DND-41 (cell line): Measurements from ENCODE around the gene SFXN5.

Experiments
- ATAC-seq: fragments of 200-7000 bp; cut with Tn5 transposase; 3 replicates; pipeline ENCODE4 v1.9.1; 2021; ENCODE audit warnings: low read depth; ENCODE audit not compliant: insufficient read depth
- DNase-seq: peaks from one replicate; pipeline ENCODE4 v3.0.0-alpha.2; 2020
- H2AFZ ChIP-seq: 2 replicates; pipeline ENCODE4 v1.6.0; 2012; ENCODE audit warnings: low read depth, low read length
- H3K27ac ChIP-seq: 2 replicates; pipeline ENCODE4 v1.5.1; 2012; ENCODE audit warnings: low read length, inconsistent platforms
- H3K27me3 ChIP-seq: fragments of 200-600 bp; sonication (generic); 2 replicates; pipeline ENCODE4 v1.6.0; 2012; ENCODE audit warnings: low read length, mild to moderate bottlenecking, inconsistent platforms; ENCODE audit not compliant: insufficient read depth, poor library complexity
- H3K36me3 ChIP-seq: 2 replicates; pipeline ENCODE4 v1.5.1; 2012; ENCODE audit warnings: low read length, inconsistent platforms; ENCODE audit not compliant: insufficient read depth
- H3K4me1 ChIP-seq: 2 replicates; pipeline ENCODE4 v1.5.1; 2012; ENCODE audit warnings: mild to moderate bottlenecking, low read length; ENCODE audit not compliant: insufficient read depth
- H3K4me2 ChIP-seq: 2 replicates; pipeline ENCODE4 v1.6.0; 2012; ENCODE audit warnings: mild to moderate bottlenecking, moderate library complexity, low read length, inconsistent platforms; ENCODE audit not compliant: insufficient read depth
- H3K4me3 ChIP-seq, 2 experiments: fragments of 200-600 bp in 1 of 2; shearing (Covaris generic) in 1 of 2; 2 replicates each; pipeline ENCODE4 v1.5.1; 2012 to 2016; ENCODE audit warnings: inconsistent platforms in 2 of 2, low read length in 2 of 2, mild to moderate bottlenecking in 2 of 2, low read depth in 1 of 2, moderate library complexity in 1 of 2
- H3K79me2 ChIP-seq: 2 replicates; pipeline ENCODE4 v1.6.0; 2012; ENCODE audit warnings: low read length, inconsistent platforms; ENCODE audit not compliant: insufficient read depth
- H3K9ac ChIP-seq: 2 replicates; pipeline ENCODE4 v1.6.0; 2012; ENCODE audit warnings: low read depth, mild to moderate bottlenecking, inconsistent platforms, low read length, moderate library complexity
- H3K9me3 ChIP-seq: 2 replicates; pipeline ENCODE4 v1.5.1; 2012; ENCODE audit warnings: low read length, moderate library complexity, mild to moderate bottlenecking, inconsistent platforms; ENCODE audit not compliant: insufficient read depth, severe bottlenecking
- H4K20me1 ChIP-seq: 2 replicates; pipeline ENCODE4 v1.6.0; 2012; ENCODE audit warnings: low read length; ENCODE audit not compliant: insufficient read depth
- EZH2 ChIP-seq: IDR thresholded peaks from 3 replicates; pipeline ENCODE4 v1.6.1; 2012; ENCODE audit warnings: borderline replicate concordance, low read depth, mild to moderate bottlenecking, moderate library complexity, low read length, inconsistent platforms; ENCODE audit not compliant: severe bottlenecking
- TF ChIP-seq, protein P1 (sequence below): IDR thresholded peaks from 2 replicates; pipeline ENCODE4 v1.5.1; 2012; ENCODE audit warnings: borderline replicate concordance, low read length, moderate library complexity, mild to moderate bottlenecking; ENCODE audit not compliant: poor library complexity, severe bottlenecking; ENCODE audit errors: extremely low read depth

SFXN5 gene

DNA sequence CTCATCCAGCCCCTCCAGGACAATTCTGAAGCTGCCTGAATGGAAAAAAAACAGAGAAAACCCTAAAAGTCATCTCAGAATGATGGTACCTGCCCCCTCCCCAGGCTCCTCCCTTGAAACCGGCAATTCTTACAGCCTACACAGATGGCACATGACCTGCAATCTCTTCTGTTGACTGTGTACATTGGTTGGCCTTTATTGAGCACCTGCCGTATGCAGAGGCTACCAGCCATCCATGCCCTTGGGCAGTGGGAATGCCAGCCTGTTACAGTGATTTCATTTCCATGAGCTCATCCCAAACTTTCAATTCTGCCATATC is 97.1 kb downstream of the SFXN5 start:
- ATAC-seq, result no peak
- Histone ChIP-seq H3K36me3 (no peaks in the 10 kb centered on the region), H2AFZ (no peak overlapping the region), H3K79me2 (no peaks in the 10 kb centered on the region), H3K9me3 (no peaks in the 10 kb centered on the region), H3K4me2 (no peak overlapping the region), H3K4me1 (no peaks in the 10 kb centered on the region), H3K27me3 (no peaks in the 10 kb centered on the region), H4K20me1 (no peaks in the 10 kb centered on the region), H3K9ac (no peak overlapping the region), H3K27ac (no peak overlapping the region), H3K4me3 (no peak overlapping the region)
- TF ChIP-seq, protein P1, sequence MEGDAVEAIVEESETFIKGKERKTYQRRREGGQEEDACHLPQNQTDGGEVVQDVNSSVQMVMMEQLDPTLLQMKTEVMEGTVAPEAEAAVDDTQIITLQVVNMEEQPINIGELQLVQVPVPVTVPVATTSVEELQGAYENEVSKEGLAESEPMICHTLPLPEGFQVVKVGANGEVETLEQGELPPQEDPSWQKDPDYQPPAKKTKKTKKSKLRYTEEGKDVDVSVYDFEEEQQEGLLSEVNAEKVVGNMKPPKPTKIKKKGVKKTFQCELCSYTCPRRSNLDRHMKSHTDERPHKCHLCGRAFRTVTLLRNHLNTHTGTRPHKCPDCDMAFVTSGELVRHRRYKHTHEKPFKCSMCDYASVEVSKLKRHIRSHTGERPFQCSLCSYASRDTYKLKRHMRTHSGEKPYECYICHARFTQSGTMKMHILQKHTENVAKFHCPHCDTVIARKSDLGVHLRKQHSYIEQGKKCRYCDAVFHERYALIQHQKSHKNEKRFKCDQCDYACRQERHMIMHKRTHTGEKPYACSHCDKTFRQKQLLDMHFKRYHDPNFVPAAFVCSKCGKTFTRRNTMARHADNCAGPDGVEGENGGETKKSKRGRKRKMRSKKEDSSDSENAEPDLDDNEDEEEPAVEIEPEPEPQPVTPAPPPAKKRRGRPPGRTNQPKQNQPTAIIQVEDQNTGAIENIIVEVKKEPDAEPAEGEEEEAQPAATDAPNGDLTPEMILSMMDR, result no peak
- TF ChIP-seq EZH2, result no peak
- no peak for DNase-seq

DNA sequence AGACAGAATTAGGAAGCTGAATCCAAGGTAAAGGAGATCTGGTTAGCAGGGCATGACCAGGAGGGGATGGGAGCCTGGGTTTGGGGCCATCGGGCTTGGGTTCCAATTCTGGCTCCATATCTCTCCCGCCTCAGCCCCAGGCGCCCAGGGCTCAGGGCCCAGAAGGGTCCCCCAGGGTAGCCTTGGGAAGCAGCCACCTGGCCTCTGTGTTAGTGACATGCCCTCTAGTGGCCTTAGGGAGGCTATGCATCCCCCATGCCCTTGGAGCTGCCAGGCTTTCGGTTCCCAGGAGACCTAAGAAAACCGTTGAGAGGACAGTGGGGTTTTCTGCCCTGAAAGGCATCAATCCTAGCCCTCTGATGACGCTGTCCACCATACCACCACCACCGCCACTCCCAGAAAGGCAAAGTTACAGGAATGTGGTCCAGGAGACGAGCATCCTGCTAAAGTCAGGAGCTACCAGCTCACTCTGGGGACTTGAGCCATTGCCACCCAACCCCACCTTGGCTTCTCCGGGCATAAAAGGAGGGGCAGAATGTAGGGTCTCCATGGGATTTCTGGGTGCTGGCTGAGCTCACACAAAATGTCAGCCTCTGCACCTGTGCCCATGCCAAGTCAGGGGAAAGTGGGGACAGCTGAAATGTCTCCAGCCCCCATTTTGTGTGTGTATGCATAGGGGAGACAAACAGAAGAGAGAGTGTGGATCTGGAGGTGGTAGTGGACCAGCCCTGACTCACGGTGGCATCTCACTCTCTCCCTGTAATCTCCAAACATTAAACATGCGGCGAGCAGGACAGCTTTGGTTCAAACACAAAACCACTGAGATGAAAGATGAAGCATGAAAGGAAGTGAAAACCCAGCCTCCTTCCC is 97.7 kb downstream of the SFXN5 start:
- Histone ChIP-seq H3K36me3 (no peaks in the 10 kb centered on the region), H3K9me3 (no peaks in the 10 kb centered on the region), H3K4me2 (no peak overlapping the region), H2AFZ (no peak overlapping the region), H3K4me1 (no peaks in the 10 kb centered on the region), H3K9ac (no peak overlapping the region), H3K27ac (no peak overlapping the region), H3K27me3 (no peaks in the 10 kb centered on the region), H3K4me3 (no peak overlapping the region), H4K20me1 (no peaks in the 10 kb centered on the region), H3K79me2 (no peaks in the 10 kb centered on the region)
- TF ChIP-seq EZH2, result no peak
- TF ChIP-seq, protein P1, result peak; percentile 84
- DNase-seq (peak; percentile 59), ATAC-seq (peak; percentile 96)

DNA sequence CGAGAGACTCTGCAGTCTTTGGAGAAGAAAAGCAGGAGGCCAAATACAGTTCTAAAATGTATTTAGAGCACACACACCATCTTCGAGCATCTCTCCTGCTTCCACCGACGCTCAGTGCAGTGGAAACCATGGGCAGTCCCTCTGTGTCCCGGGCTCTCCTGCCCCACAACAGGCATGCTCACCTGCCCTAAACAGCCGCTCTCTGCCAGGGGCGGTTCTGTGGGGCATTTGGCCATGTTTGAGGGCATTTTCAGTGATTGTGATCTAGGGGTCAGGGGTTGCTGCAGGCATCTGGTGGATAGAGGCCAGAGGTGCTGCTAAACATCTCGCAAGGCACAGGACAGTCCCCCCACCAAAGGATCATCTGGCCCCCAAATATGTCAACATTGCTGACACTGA is 98.4 kb downstream of the SFXN5 start:
- TF ChIP-seq EZH2, result no peak
- TF ChIP-seq, protein P1, result no peak
- DNase-seq, result no peak
- Histone ChIP-seq H3K79me2 (no peaks in the 10 kb centered on the region), H3K4me1 (no peaks in the 10 kb centered on the region), H3K27ac (no peak overlapping the region), H3K9me3 (no peaks in the 10 kb centered on the region), H2AFZ (no peak overlapping the region), H3K4me2 (no peak overlapping the region), H3K9ac (no peak overlapping the region), H4K20me1 (no peaks in the 10 kb centered on the region), H3K36me3 (no peaks in the 10 kb centered on the region), H3K27me3 (no peaks in the 10 kb centered on the region), H3K4me3 (no peak overlapping the region)
- ATAC-seq, result no peak
